GM12875 (cell line): ENCODE data around the gene FLRT2.

Source experiments
- H3K4me3 ChIP-seq: one replicate; pipeline ENCODE4 v1.5.1; 2011; ENCODE audit warnings: low read depth, low read length, control low read depth
- CTCF ChIP-seq: IDR thresholded peaks from 2 replicates; pipeline ENCODE4 v1.5.1; 2011; ENCODE audit warnings: low read depth, mild to moderate bottlenecking, control low read depth, inconsistent platforms, low read length, moderate library complexity, borderline replicate concordance; ENCODE audit not compliant: insufficient read depth

Gene FLRT2

GRCh38 chr14:85535321-85535720 lies 5.4 kb downstream of the FLRT2 start:
- TF ChIP-seq CTCF, result no peak
- H3K4me3 ChIP-seq, result no peak overlapping the region

DNA sequence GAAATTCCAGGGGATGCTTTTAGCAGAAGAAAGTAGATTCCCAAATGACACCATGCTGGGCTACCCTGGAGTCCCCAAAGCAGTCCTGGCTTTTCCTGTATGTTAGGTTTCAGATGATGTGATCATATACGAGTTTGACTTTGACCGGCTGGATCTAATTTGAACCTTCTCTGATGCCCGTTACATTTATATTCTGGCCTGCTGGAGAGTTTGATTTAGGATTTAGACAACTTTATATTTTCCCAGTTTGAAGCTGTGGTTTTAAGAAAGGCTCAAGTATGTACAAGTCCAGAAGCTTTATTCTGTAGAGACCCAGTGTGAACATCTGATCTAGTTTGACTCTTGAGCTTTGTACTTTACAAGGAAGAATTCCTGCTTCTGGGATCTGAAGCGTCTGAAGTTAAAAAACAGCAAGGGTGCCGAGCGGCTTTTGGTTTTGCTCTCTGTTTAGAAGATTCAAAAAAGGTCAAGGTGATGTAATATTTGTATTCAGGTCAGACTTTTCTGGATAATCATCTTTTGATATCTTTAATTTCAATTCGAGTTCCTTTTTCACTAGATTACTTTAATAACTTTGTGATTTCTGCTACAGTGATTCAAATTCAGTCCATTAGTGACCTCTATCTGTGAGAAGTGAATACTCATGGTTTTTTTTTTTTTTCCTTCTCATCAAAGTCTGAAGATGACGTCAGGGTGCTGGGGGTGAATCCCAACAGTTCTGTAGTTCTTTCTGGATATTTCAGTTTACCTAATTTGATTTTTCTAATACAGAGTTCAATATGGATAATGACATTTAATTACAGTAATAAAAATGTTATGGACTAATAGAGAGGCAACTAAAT lies 6.3 kb downstream of the FLRT2 start:
- no peak overlapping the region for H3K4me3 ChIP-seq
- no peak for TF ChIP-seq CTCF

DNA sequence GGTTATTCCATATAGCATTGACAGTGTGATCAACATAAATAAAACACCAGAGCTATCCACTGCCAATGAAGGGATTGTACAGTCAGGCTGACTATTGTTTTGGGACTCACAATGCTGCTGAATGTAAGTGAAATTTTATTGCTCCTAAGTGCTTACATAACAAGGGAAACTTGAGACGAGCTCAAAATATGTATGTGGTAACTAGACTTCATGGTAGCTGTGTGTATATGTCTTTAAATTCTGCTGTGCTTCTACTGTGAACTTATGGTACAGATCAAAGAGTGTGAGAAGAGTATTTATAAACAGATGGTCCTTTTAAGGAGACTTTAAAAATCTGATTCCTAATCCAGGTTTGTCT lies 6.9 kb downstream of the FLRT2 start:
- TF ChIP-seq CTCF, result no peak
- no peak overlapping the region for H3K4me3 ChIP-seq

DNA sequence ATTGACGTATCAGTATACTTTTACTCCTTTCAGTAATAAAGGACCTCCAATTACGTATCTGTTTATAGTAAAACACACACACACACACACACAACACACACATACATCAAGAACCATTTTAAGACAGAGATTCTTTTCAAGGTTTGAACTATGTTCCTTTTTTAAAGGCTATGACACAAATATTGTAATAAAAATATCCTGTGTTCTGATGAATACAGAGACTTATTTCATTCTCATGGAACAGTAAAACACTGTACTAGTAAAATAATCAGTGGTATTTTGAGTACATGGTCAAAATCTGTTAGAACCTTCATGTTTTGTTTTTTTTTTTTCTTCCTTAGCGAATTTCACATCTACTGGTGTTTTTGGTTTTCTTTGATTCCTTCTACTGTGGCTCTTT lies 7.6 kb downstream of the FLRT2 start:
- H3K4me3 ChIP-seq, result no peak overlapping the region
- no peak for TF ChIP-seq CTCF

DNA sequence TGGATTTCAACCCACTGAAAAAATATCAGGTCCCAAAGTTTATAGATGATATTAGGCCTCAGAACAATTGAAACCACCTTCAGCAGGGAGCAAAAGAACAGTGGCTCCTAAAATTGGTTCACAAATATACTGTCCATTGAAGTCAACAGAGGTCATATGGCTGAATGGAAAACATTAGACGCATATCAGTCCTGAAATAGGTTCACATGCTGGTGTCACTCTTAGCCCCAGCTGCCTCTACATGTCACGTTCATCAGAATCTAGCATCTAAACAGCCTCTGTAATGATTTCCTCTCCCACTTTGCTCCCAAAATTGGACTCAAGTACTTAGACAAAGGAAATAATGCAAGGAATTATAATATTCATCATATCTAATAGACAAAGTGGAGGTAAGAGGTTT lies 8.7 kb downstream of the FLRT2 start:
- TF ChIP-seq CTCF, result no peak
- no peak overlapping the region for H3K4me3 ChIP-seq

- TF ChIP-seq CTCF, result no peak
- H3K4me3 ChIP-seq, result no peak overlapping the region
These were observed 9.6 kb downstream of the FLRT2 start for GRCh38 chr14:85539510-85539909.

GRCh38 chr14:85542623-85543022 lies 12.7 kb downstream of the FLRT2 start:
- H3K4me3 ChIP-seq, result no peak overlapping the region
- no peak for TF ChIP-seq CTCF
